Endothelial cell of umbilical vein (primary cell): ENCODE measurements around the gene TAP2.
A peak's percentile ranks its signal among the peaks of the same experiment; 100 is the strongest.

Experiments used
- CTCF ChIP-seq, 2 donors: IDR thresholded peaks; 1 replicate in 1 of 2; 2 replicates in 1 of 2; pipeline ENCODE4 v1.5.1; 2011; ENCODE audit warnings: low read length in 2 of 2, mild to moderate bottlenecking in 2 of 2, moderate library complexity in 2 of 2, control low read depth in 1 of 2, inconsistent platforms in 1 of 2, low read depth in 1 of 2; ENCODE audit not compliant: insufficient read depth in 1 of 2; ENCODE audit errors: extremely low read depth in 1 of 2
- EZH2 ChIP-seq: IDR thresholded peaks from 2 replicates; pipeline ENCODE4 v1.6.1; 2012; ENCODE audit warnings: borderline replicate concordance, low read depth, mild to moderate bottlenecking, moderate library complexity, low read length, inconsistent platforms; ENCODE audit not compliant: severe bottlenecking
- FOS ChIP-seq: IDR thresholded peaks from 2 replicates; pipeline ENCODE4 v1.6.1; 2011; ENCODE audit warnings: mild to moderate bottlenecking, low read length, moderate library complexity, borderline replicate concordance; ENCODE audit not compliant: insufficient read depth
- MAX ChIP-seq: IDR thresholded peaks from 2 replicates; pipeline ENCODE4 v1.6.1; 2011; ENCODE audit not compliant: insufficient read depth, insufficient read length
- MYC ChIP-seq: IDR thresholded peaks from one replicate; pipeline ENCODE4 v1.6.1; 2011; ENCODE audit warnings: mild to moderate bottlenecking, low read depth, low read length
- POLR2A ChIP-seq: IDR thresholded peaks from 2 replicates; pipeline ENCODE4 v1.6.1; 2012; ENCODE audit warnings: low read depth, mild to moderate bottlenecking, control low read depth, low read length
- POLR2AphosphoS5 ChIP-seq: IDR thresholded peaks from 2 replicates; pipeline ENCODE4 v1.6.1; 2012; ENCODE audit warnings: low read depth, mild to moderate bottlenecking, control low read depth, low read length, moderate library complexity; ENCODE audit not compliant: insufficient read depth

- no peak for TF ChIP-seq CTCF (IDR thresholded peaks at IDR 0.05; ENCODE audit: extremely low read depth in 1 of 2, insufficient read depth in 1 of 2, low read depth in 1 of 2, low read length in 2 of 2)
- no peak for TF ChIP-seq POLR2AphosphoS5
- peak; percentile 26 for TF ChIP-seq EZH2
- no peak for TF ChIP-seq POLR2A
- TF ChIP-seq MYC, result no peak
- no peak for TF ChIP-seq FOS
- TF ChIP-seq MAX, result no peak
These were observed 29.2 kb upstream of the TAP2 start for GRCh38 chr6:32867554-32868256.
